ENCODE data around the gene ERC1. TPM values are rescaled to one million over a fixed set of nuclear protein-coding genes. Genes with fewer than 3 reads are reported as not detected.

The ERC1 gene
- polyA plus RNA-seq, 2 of the 4 experiments (the other 2 are of a cell fraction), result 14.2 to 20.9 TPM

DNA sequence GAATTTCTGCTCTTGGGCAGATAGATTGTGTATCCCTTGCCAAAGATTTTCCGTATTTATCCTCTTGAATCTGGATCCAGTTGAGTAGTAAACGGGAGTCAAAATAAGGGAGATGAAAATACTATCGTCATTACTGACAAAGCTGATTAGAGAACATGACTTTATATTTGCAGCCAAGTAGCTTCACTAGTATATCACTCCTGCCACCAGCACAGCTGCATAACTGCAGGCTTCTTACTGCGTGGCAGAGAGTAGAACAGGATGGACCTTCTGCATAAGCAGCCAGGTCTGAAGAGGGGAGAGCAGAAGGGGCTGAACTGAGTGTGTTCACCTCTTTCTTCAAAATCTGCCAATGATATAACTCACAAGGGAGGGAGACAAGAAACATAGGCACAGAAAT, 319.6 kb downstream of the ERC1 start:
- DNase-seq (ENCODE audit: low read depth in 1 of 2, low spot score in 1 of 2), result no peak
- Histone ChIP-seq H3K27ac (no peak overlapping the region), H3K4me3 (no peak overlapping the region), H3K9me3 (peaks cover 4% of the 10 kb centered on the region; the same call in 1 of the 3 replicates), H3K4me2 (no peak overlapping the region), H3K4me1 (no peaks in the 10 kb centered on the region)
- WGBS (ENCODE audit: missing lambda C conversion rate), result 91% methylated on average over 4 of the region's 4 CpGs
- ChIA-PET CTCF (no interaction called here), POLR2A (no interaction called here)
- no peak for TF ChIP-seq SMC3 (IDR thresholded peaks at IDR 0.05)
- no peak for TF ChIP-seq ZC3H11A (IDR thresholded peaks at IDR 0.05)
- TF ChIP-seq CBX8 (IDR thresholded peaks at IDR 0.05), result no peak
- TF ChIP-seq FOSB (CRISPR knock-in tag; IDR thresholded peaks at IDR 0.05), result no peak
- no peak for ATAC-seq
- no peak for FAIRE-seq

DNA sequence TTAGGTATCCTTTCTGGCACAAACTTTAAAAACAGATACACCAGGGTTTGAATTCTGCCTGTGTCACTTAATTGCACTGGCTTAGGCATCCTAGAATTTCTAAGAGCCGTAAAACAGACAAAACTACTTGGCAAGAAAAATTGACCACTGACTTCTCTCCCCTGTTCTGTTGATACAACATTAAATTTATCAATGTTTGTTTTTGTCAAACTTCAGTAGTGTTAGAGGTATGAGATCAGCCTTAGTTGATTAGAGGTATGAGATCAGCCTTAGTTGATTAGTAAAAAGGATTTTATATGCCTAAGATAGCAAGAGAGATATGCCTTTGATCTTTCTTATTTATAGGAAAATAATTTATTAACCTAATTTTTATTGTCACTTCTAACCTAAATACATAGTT, 320.1 kb downstream of the ERC1 start:
- DNase-seq (ENCODE audit: low read depth in 1 of 2, low spot score in 1 of 2) (no peak), ATAC-seq (no peak), FAIRE-seq (no peak)
- no peaks in the 10 kb centered on the region for H3K4me1 ChIP-seq
- POLR2A ChIA-PET, result no interaction called here
- CTCF ChIA-PET, result no interaction called here
- H3K4me3 ChIP-seq, result no peak overlapping the region
- H3K4me2 ChIP-seq, result no peak overlapping the region
- 90% methylated on average over 1 of the region's 1 CpG for WGBS (ENCODE audit: missing lambda C conversion rate)
- peaks cover 4% of the 10 kb centered on the region; the same call in 1 of the 3 replicates for H3K9me3 ChIP-seq
- no peak overlapping the region for H3K27ac ChIP-seq
- no peak for TF ChIP-seq MAFK (IDR thresholded peaks at IDR 0.05; ENCODE audit: partially characterized antibody)
- no peak for TF ChIP-seq POLR2A (IDR thresholded peaks at IDR 0.05; ENCODE audit: low read length)
- no peak for TF ChIP-seq FOXS1 (CRISPR knock-in tag; IDR thresholded peaks at IDR 0.05)
- TF ChIP-seq, protein P1, sequence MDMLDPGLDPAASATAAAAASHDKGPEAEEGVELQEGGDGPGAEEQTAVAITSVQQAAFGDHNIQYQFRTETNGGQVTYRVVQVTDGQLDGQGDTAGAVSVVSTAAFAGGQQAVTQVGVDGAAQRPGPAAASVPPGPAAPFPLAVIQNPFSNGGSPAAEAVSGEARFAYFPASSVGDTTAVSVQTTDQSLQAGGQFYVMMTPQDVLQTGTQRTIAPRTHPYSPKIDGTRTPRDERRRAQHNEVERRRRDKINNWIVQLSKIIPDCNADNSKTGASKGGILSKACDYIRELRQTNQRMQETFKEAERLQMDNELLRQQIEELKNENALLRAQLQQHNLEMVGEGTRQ (IDR thresholded peaks at IDR 0.05), result no peak
- TF ChIP-seq JUNB (IDR thresholded peaks at IDR 0.05), result no peak
- no peak for TF ChIP-seq EP300 (IDR thresholded peaks at IDR 0.05)
- no peak for TF ChIP-seq ZNF302 (CRISPR knock-in tag; IDR thresholded peaks at IDR 0.05)
- no peak for TF ChIP-seq POLR2AphosphoS2 (conservative IDR thresholded peaks at IDR 0.05; ENCODE audit: low read length)
- TF ChIP-seq, protein P2, sequence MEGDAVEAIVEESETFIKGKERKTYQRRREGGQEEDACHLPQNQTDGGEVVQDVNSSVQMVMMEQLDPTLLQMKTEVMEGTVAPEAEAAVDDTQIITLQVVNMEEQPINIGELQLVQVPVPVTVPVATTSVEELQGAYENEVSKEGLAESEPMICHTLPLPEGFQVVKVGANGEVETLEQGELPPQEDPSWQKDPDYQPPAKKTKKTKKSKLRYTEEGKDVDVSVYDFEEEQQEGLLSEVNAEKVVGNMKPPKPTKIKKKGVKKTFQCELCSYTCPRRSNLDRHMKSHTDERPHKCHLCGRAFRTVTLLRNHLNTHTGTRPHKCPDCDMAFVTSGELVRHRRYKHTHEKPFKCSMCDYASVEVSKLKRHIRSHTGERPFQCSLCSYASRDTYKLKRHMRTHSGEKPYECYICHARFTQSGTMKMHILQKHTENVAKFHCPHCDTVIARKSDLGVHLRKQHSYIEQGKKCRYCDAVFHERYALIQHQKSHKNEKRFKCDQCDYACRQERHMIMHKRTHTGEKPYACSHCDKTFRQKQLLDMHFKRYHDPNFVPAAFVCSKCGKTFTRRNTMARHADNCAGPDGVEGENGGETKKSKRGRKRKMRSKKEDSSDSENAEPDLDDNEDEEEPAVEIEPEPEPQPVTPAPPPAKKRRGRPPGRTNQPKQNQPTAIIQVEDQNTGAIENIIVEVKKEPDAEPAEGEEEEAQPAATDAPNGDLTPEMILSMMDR (IDR thresholded peaks at IDR 0.05), result no peak
- no peak for TF ChIP-seq GATA3 (IDR thresholded peaks at IDR 0.05; ENCODE audit: borderline replicate concordance)
- no peak for TF ChIP-seq CBX8 (IDR thresholded peaks at IDR 0.05)
- no peak for TF ChIP-seq CEBPB (IDR thresholded peaks at IDR 0.05)
- no peak for TF ChIP-seq HEYL (CRISPR knock-in tag; IDR thresholded peaks at IDR 0.05)
- TF ChIP-seq, protein P3, sequence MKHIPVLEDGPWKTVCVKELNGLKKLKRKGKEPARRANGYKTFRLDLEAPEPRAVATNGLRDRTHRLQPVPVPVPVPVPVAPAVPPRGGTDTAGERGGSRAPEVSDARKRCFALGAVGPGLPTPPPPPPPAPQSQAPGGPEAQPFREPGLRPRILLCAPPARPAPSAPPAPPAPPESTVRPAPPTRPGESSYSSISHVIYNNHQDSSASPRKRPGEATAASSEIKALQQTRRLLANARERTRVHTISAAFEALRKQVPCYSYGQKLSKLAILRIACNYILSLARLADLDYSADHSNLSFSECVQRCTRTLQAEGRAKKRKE (CRISPR knock-in tag; IDR thresholded peaks at IDR 0.05; ENCODE audit: low read depth), result no peak
- TF ChIP-seq, protein P4, sequence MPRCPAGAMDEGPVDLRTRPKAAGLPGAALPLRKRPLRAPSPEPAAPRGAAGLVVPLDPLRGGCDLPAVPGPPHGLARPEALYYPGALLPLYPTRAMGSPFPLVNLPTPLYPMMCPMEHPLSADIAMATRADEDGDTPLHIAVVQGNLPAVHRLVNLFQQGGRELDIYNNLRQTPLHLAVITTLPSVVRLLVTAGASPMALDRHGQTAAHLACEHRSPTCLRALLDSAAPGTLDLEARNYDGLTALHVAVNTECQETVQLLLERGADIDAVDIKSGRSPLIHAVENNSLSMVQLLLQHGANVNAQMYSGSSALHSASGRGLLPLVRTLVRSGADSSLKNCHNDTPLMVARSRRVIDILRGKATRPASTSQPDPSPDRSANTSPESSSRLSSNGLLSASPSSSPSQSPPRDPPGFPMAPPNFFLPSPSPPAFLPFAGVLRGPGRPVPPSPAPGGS (IDR thresholded peaks at IDR 0.05), result no peak
- TF ChIP-seq SMC3 (IDR thresholded peaks at IDR 0.05), result no peak
- TF ChIP-seq, protein P5, sequence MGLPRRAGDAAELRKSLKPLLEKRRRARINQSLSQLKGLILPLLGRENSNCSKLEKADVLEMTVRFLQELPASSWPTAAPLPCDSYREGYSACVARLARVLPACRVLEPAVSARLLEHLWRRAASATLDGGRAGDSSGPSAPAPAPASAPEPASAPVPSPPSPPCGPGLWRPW (IDR thresholded peaks at IDR 0.05), result no peak
- no peak for TF ChIP-seq RFX5 (IDR thresholded peaks at IDR 0.05)

DNA sequence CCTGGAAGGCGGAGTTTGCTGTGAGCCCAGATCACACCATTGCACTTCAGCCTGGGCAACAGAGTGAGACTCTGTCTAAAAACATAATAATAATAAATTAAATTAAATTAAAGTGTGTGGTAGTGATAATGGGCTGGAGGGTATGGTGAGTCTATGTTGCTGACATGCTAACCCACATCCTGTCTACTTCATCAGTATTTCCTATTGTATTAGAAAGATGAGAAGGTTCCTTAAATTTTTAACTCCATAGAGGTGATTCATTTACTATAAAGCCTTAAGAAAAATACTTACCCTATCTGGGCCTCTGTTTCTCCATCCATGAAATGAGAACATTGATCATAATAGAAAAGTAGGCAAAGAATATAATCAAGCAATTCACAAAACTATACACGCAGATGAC, 322.9 kb downstream of the ERC1 start:
- Histone ChIP-seq H3K4me1 (no peaks in the 10 kb centered on the region), H3K27ac (no peak overlapping the region), H3K4me2 (no peak overlapping the region), H3K9me3 (peaks cover 4% of the 10 kb centered on the region; the same call in 1 of the 3 replicates), H3K4me3 (no peak overlapping the region)
- DNase-seq (ENCODE audit: low read depth in 1 of 2, low spot score in 1 of 2) (no peak), ATAC-seq (no peak), FAIRE-seq (no peak)
- TF ChIP-seq CHD4 (IDR thresholded peaks at IDR 0.05; ENCODE audit: borderline replicate concordance) (no peak), HOXA7 (CRISPR knock-in tag; IDR thresholded peaks at IDR 0.05) (no peak), RCOR1 (IDR thresholded peaks at IDR 0.05; ENCODE audit: low read depth, low read length) (no peak), CEBPB (IDR thresholded peaks at IDR 0.05) (no peak), RFX5 (IDR thresholded peaks at IDR 0.05) (no peak), HOXB5 (CRISPR knock-in tag; IDR thresholded peaks at IDR 0.05) (no peak), CBX8 (IDR thresholded peaks at IDR 0.05) (no peak)
- TF ChIP-seq, protein P6, sequence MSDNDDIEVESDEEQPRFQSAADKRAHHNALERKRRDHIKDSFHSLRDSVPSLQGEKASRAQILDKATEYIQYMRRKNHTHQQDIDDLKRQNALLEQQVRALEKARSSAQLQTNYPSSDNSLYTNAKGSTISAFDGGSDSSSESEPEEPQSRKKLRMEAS (IDR thresholded peaks at IDR 0.05), result no peak
- TF ChIP-seq, protein P7, sequence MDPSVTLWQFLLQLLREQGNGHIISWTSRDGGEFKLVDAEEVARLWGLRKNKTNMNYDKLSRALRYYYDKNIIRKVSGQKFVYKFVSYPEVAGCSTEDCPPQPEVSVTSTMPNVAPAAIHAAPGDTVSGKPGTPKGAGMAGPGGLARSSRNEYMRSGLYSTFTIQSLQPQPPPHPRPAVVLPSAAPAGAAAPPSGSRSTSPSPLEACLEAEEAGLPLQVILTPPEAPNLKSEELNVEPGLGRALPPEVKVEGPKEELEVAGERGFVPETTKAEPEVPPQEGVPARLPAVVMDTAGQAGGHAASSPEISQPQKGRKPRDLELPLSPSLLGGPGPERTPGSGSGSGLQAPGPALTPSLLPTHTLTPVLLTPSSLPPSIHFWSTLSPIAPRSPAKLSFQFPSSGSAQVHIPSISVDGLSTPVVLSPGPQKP (IDR thresholded peaks at IDR 0.05; ENCODE audit: low read depth, low read length), result no peak
- 97% methylated on average over 2 of the region's 2 CpGs for WGBS (ENCODE audit: missing lambda C conversion rate)
- CTCF ChIA-PET, result no interaction called here
- POLR2A ChIA-PET, result no interaction called here
